Body of pancreas (tissue), 4 donors: ENCODE results near the gene ZBTB46.

Experiments
- POLR2A ChIP-seq, 3 donors: fragments of 450-650 bp; IDR thresholded peaks; one replicate each; pipeline ENCODE4 v1.6.1; 2016; ENCODE audit warnings: antibody characterized with exemption in 3 of 3, mild to moderate bottlenecking in 2 of 3
- TF ChIP-seq, protein P1 (sequence below), 7 experiments: fragments of 450-650 bp in 4 of 7; fragments of 200-600 bp in 3 of 7; sonication (generic) in 3 of 7; IDR thresholded peaks; one replicate each; pipeline ENCODE4 v1.5.1; 2016 to 2019; ENCODE audit warnings: antibody characterized with exemption in 7 of 7

DNA sequence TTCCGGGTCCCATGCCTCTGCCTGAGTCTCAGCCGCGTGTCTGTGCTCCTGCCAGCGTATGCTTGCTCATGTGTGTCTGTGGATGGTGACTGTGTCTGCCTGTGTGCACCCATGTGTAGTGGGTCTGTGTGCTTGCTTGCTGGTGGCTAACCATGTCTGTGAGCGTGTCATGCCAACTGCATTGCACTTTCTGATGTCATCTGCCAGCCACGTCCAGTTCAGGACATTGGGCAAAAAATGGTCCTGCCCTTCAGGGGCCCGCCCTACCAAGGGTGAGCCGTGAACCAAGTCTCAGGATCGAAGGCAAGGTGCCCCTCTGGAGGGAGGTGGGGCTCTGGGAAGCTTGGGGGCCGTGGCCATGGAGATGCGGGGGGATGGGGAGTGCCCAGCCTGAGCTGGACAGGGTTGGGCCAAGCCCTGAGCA lies 9.4 kb upstream of the ZBTB46 start:
- no peak for TF ChIP-seq POLR2A (IDR thresholded peaks at IDR 0.05)
- TF ChIP-seq, protein P1, sequence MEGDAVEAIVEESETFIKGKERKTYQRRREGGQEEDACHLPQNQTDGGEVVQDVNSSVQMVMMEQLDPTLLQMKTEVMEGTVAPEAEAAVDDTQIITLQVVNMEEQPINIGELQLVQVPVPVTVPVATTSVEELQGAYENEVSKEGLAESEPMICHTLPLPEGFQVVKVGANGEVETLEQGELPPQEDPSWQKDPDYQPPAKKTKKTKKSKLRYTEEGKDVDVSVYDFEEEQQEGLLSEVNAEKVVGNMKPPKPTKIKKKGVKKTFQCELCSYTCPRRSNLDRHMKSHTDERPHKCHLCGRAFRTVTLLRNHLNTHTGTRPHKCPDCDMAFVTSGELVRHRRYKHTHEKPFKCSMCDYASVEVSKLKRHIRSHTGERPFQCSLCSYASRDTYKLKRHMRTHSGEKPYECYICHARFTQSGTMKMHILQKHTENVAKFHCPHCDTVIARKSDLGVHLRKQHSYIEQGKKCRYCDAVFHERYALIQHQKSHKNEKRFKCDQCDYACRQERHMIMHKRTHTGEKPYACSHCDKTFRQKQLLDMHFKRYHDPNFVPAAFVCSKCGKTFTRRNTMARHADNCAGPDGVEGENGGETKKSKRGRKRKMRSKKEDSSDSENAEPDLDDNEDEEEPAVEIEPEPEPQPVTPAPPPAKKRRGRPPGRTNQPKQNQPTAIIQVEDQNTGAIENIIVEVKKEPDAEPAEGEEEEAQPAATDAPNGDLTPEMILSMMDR (IDR thresholded peaks at IDR 0.05) = no peak
